Spleen (tissue), 11 donors: ENCODE measurements around the gene ATP5PO. TPM values are rescaled to one million over a fixed set of nuclear protein-coding genes. Genes with fewer than 3 reads are reported as not detected.
"Not testable (repeated sequence)": the region's sequence is repeated elsewhere in the genome, so short reads cannot be mapped to it uniquely, and the experiment has no call there.

ENCODE experiments used
- DNase-seq: peaks from one replicate; pipeline ENCODE4 v3.0.0-alpha.2; 2020
- H3K27ac ChIP-seq, 8 donors: fragments of 200-600 bp; sonication (generic) in 7 of 8; 1 replicate in 4 of 8; 2 replicates in 4 of 8; pipeline versions ENCODE4 v1.5.0 to v1.8.0; 2016 to 2021; ENCODE audit warnings: inconsistent platforms in 4 of 8, mild to moderate bottlenecking in 4 of 8, moderate library complexity in 1 of 8
- H3K27me3 ChIP-seq, 7 donors: fragments of 200-600 bp; sonication (generic) in 6 of 7; replicated peaks in 1 of 7; 1 replicate in 4 of 7; 2 replicates in 3 of 7; pipeline versions ENCODE4 v1.5.0 to v1.8.0; 2016 to 2021; ENCODE audit warnings: inconsistent platforms in 3 of 7, mild to moderate bottlenecking in 1 of 7
- H3K36me3 ChIP-seq, 6 donors: fragments of 200-600 bp; sonication (generic) in 5 of 6; 1 replicate in 4 of 6; 2 replicates in 2 of 6; pipeline versions ENCODE4 v1.5.0 to v1.8.0; 2016 to 2021; ENCODE audit warnings: inconsistent platforms in 2 of 6
- H3K4me1 ChIP-seq, 6 donors: fragments of 200-600 bp; sonication (generic) in 5 of 6; 1 replicate in 3 of 6; 2 replicates in 3 of 6; pipeline versions ENCODE4 v1.5.0 to v1.8.0; 2016 to 2021; ENCODE audit warnings: inconsistent platforms in 3 of 6
- H3K4me3 ChIP-seq, 8 donors: fragments of 200-600 bp; sonication (generic) in 7 of 8; 1 replicate in 4 of 8; 2 replicates in 4 of 8; pipeline versions ENCODE4 v1.5.0 to v1.8.0; 2016 to 2021; ENCODE audit warnings: inconsistent platforms in 4 of 8, mild to moderate bottlenecking in 4 of 8, moderate library complexity in 2 of 8
- H3K9me3 ChIP-seq, 8 donors: fragments of 200-600 bp; sonication (generic) in 7 of 8; 1 replicate in 4 of 8; 2 replicates in 4 of 8; pipeline versions ENCODE4 v1.5.0 to v1.8.0; 2016 to 2021; ENCODE audit warnings: inconsistent platforms in 4 of 8
- CTCF ChIP-seq, 11 experiments: fragments of 200-600 bp in 7 of 11; fragments of 450-650 bp in 4 of 11; sonication (generic) in 4 of 11; IDR thresholded peaks in 8 of 11; conservative IDR thresholded peaks in 3 of 11; 1 replicate in 7 of 11; 2 replicates in 4 of 11; pipeline versions ENCODE4 v1.4.0 to v1.8.0; 2016 to 2021; ENCODE audit warnings: antibody characterized with exemption in 11 of 11, inconsistent platforms in 4 of 11, mild to moderate bottlenecking in 1 of 11
- POLR2A ChIP-seq, 3 donors: fragments of 450-650 bp; IDR thresholded peaks; one replicate each; pipeline ENCODE4 v1.5.1; 2017; ENCODE audit warnings: antibody characterized with exemption in 3 of 3, mild to moderate bottlenecking in 1 of 3
- POLR2AphosphoS5 ChIP-seq, 3 donors: sonication (generic); formaldehyde crosslinking; IDR thresholded peaks; one replicate each; pipeline ENCODE4 v1.5.1; 2017; ENCODE audit warnings: antibody characterized with exemption in 3 of 3
- WGBS, 5 donors: extraction: QIAGEN DNeasy Blood & Tissue Kit in 3 of 5; methylation state at CpG; one replicate each; pipeline versions ENCODE4 v1.1.5 to v1.1.7; 2013 to 2018; 5-methylcytosine and 5-hydroxymethylcytosine counted together
- intact Hi-C: fragments of 100-400 bp; cut with DNase I; formaldehyde crosslinking; loops from one replicate; pipeline ENCODE4 v1.15.0; 2023; ENCODE audit warnings: low total_unique reads
- polyA plus RNA-seq, 3 donors: library from polyadenylated mRNA; stranded (reverse); fragments of 200-250 nt; gene quantifications; one replicate each; pipeline ENCODE4 v1.2.1, GENCODE V29; 2013
- total RNA-seq, 7 donors: library from RNA; depleted of rRNA in 3 of 7; stranded (reverse); fragments of >200 nt in 3 of 7; fragmentation: NEBNext Ultra II Directional in 4 of 7; extraction: Animal tissue kit (Norgen Biotek cat#: 25700) in 4 of 7; gene quantifications; one replicate each; pipeline versions ENCODE4 v1.1.0 to v1.2.1, GENCODE V29; 2016 to 2021
- donor health status: healthy with polysubstance abuse.
- donor health status: DM: no; HTN: no; CAD: no; lungs with moderate emphysema.
- donor health status: DM: no; HTN: no; CAD: no.
- donor health status: Bipolar disorder and iron deficiency.
- donor health status: healthy.
- donor health status: DM: no; HTN: no; CAD: no.
- donor health status: DM: yes; HTN: yes; CAD: no.

ATP5PO gene
- total and polyA plus RNA-seq, 10 donors = 97.6 to 286 (median 127) TPM

- TF ChIP-seq POLR2A (IDR thresholded peaks at IDR 0.05) (no peak), CTCF (IDR thresholded peaks at IDR 0.05 in 8 of 11, conservative IDR thresholded peaks at IDR 0.05 in 3 of 11) (no peak), POLR2AphosphoS5 (IDR thresholded peaks at IDR 0.05) (no peak)
- no peaks in the 10 kb centered on the region for H3K9me3 ChIP-seq
- no peaks in the 10 kb centered on the region for H3K36me3 ChIP-seq
- no peak for DNase-seq
- intact Hi-C loops = no loop called here
- H3K4me1 ChIP-seq = no peaks in the 10 kb centered on the region
- H3K4me3 ChIP-seq = no peak overlapping the region
- WGBS, 5 donors = 87 to 94% (median 89%) methylated on average over 3 to 9 of the region's 9 CpGs
- H3K27me3 ChIP-seq = no peaks in the 10 kb centered on the region
- no peak overlapping the region for H3K27ac ChIP-seq
Observed at GRCh38 chr21:33865176-33865575, 50.4 kb downstream of the ATP5PO start.

- no peaks in the 10 kb centered on the region for H3K27me3 ChIP-seq
- H3K36me3 ChIP-seq = no peaks in the 10 kb centered on the region
- H3K4me3 ChIP-seq = no peak overlapping the region
- intact Hi-C loops = no loop called here
- peak; percentile 1 for DNase-seq
- no peaks in the 10 kb centered on the region for H3K4me1 ChIP-seq
- TF ChIP-seq POLR2AphosphoS5 (IDR thresholded peaks at IDR 0.05) (no peak), CTCF (IDR thresholded peaks at IDR 0.05 in 8 of 11, conservative IDR thresholded peaks at IDR 0.05 in 3 of 11) (no peak), POLR2A (IDR thresholded peaks at IDR 0.05) (no peak)
- no peak overlapping the region for H3K27ac ChIP-seq
- 86 to 95% (median 90%) methylated on average over 1 of the region's 1 CpG for WGBS, 5 donors
- H3K9me3 ChIP-seq = no peaks in the 10 kb centered on the region
Observed at GRCh38 chr21:33864150-33864549, 51.5 kb downstream of the ATP5PO start.

GRCh38 chr21:33863191-33863590, 52.4 kb downstream of the ATP5PO start:
- intact Hi-C loops, H3K36me3 ChIP-seq, H3K9me3 ChIP-seq, H3K4me3 ChIP-seq, H3K27ac ChIP-seq, DNase-seq, H3K27me3 ChIP-seq, H3K4me1 ChIP-seq: not testable (repeated sequence)
- WGBS, 5 donors = 93 to 96% (median 95%) methylated on average over 8 of the region's 8 CpGs

GRCh38 chr21:33861125-33861524, 54.5 kb downstream of the ATP5PO start:
- no peak overlapping the region for H3K4me3 ChIP-seq
- 87 to 100% (median 96%) methylated on average over 3 of the region's 3 CpGs for WGBS, 5 donors
- DNase-seq = no peak
- TF ChIP-seq CTCF (IDR thresholded peaks at IDR 0.05 in 8 of 11, conservative IDR thresholded peaks at IDR 0.05 in 3 of 11) (no peak), POLR2A (IDR thresholded peaks at IDR 0.05) (no peak), POLR2AphosphoS5 (IDR thresholded peaks at IDR 0.05) (no peak)
- H3K36me3 ChIP-seq = no peaks in the 10 kb centered on the region
- no peak overlapping the region for H3K27ac ChIP-seq
- no peaks in the 10 kb centered on the region for H3K27me3 ChIP-seq
- no peaks in the 10 kb centered on the region for H3K4me1 ChIP-seq
- no peaks in the 10 kb centered on the region for H3K9me3 ChIP-seq
- intact Hi-C loops = no loop called here

GRCh38 chr21:33860332-33860879, 55.2 kb downstream of the ATP5PO start:
- Histone ChIP-seq H3K36me3 (no peaks in the 10 kb centered on the region), H3K4me3 (no peak overlapping the region), H3K27ac (no peak overlapping the region), H3K4me1 (no peaks in the 10 kb centered on the region), H3K27me3 (no peaks in the 10 kb centered on the region), H3K9me3 (no peaks in the 10 kb centered on the region)
- no peak for DNase-seq
- intact Hi-C loops = no loop called here
- TF ChIP-seq CTCF (IDR thresholded peaks at IDR 0.05 in 8 of 11, conservative IDR thresholded peaks at IDR 0.05 in 3 of 11) (no peak), POLR2A (IDR thresholded peaks at IDR 0.05) (no peak), POLR2AphosphoS5 (IDR thresholded peaks at IDR 0.05) (no peak)
- WGBS, 5 donors = 82 to 91% (median 88%) methylated on average over 8 of the region's 8 CpGs
